Retinal pigment epithelial cell (primary cell): ENCODE results near the gene PCDHGB5.
A peak's percentile ranks its signal among the peaks of the same experiment; 100 is the strongest.

Experiments
- DNase-seq: peaks from one replicate; pipeline ENCODE4 v3.0.0-alpha.2; 2010; ENCODE audit warnings: low read depth
- H3K4me3 ChIP-seq: 2 replicates; pipeline ENCODE4 v1.5.1; 2011; ENCODE audit warnings: mild to moderate bottlenecking, low read length, control low read depth, moderate library complexity
- TF ChIP-seq, protein P1 (sequence below): conservative IDR thresholded peaks from 2 replicates; pipeline ENCODE4 v1.5.1; 2011; ENCODE audit warnings: low read depth, low read length, control low read depth, inconsistent platforms

The PCDHGB5 gene

DNA sequence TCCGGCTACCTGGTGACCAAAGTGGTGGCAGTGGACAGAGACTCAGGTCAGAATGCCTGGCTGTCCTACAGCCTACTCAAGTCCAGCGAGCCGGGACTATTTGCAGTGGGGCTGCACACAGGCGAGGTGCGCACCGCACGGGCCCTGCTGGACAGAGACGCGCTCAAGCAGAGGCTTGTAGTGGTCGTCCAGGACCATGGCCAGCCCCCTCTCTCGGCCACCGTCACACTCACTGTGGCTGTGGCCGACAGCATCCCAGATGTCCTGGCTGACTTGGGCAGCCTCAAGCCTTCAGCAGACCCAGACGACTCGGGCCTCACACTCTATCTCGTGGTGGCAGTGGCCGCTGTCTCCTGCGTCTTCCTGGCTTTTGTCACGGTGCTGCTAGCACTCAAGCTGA is 40.8 kb upstream of the PCDHGB5 start:
- no peak overlapping the region for H3K4me3 ChIP-seq
- DNase-seq = no peak
- TF ChIP-seq, protein P1, sequence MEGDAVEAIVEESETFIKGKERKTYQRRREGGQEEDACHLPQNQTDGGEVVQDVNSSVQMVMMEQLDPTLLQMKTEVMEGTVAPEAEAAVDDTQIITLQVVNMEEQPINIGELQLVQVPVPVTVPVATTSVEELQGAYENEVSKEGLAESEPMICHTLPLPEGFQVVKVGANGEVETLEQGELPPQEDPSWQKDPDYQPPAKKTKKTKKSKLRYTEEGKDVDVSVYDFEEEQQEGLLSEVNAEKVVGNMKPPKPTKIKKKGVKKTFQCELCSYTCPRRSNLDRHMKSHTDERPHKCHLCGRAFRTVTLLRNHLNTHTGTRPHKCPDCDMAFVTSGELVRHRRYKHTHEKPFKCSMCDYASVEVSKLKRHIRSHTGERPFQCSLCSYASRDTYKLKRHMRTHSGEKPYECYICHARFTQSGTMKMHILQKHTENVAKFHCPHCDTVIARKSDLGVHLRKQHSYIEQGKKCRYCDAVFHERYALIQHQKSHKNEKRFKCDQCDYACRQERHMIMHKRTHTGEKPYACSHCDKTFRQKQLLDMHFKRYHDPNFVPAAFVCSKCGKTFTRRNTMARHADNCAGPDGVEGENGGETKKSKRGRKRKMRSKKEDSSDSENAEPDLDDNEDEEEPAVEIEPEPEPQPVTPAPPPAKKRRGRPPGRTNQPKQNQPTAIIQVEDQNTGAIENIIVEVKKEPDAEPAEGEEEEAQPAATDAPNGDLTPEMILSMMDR = no peak

DNA sequence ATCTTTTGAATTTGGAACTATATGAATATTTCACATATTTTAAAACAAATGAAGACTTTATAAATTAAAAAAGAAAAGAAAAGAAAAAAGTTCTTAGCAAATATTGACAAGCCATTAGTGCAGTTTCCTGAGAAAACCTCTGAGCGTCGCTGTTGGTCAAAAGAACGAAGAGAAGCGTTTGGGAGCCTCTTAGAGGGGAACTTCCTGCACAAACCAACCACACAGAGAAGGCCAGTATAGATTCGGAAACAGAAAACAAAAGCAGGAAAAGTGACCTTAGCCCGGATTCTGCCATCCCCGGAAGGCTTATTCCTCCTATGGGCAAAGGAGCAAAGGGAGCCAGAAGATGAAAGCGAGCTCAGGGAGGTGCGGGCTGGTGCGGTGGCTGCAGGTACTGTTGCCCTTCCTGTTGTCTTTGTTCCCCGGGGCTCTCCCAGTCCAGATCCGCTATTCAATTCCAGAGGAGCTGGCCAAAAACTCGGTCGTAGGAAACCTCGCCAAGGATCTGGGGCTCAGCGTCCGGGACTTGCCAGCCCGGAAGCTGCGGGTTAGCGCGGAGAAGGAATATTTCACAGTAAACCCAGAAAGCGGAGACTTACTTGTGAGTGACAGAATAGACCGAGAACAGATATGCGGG is 37.8 kb upstream of the PCDHGB5 start, which contains the start of gene PCDHGB2:
TSS of gene PCDHGB2 (plus strand) at position 205 of the 637 bp plus-strand sequence. CDS start at position 347, 142 bp downstream.
- DNase-seq = no peak
- peak within 1 kb of the TSS; percentile 22 for H3K4me3 ChIP-seq
- TF ChIP-seq, protein P1 = peak; percentile 22

DNA sequence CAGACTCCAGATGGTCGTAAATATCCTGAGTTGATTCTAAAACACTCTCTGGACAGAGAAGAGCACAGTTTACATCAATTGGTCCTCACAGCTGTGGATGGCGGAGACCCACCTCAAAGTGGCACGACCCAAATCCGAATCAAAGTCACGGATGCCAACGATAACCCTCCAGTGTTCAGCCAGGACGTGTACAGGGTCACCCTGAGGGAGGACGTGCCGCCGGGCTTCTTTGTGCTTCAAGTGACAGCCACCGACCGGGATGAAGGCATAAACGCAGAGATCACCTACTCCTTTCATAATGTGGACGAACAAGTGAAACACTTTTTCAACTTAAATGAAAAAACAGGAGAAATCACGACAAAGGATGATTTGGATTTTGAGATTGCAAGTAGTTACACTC is 37.1 kb upstream of the PCDHGB5 start:
- TF ChIP-seq, protein P1 = no peak
- no peak for DNase-seq
- no peak overlapping the region for H3K4me3 ChIP-seq

DNA sequence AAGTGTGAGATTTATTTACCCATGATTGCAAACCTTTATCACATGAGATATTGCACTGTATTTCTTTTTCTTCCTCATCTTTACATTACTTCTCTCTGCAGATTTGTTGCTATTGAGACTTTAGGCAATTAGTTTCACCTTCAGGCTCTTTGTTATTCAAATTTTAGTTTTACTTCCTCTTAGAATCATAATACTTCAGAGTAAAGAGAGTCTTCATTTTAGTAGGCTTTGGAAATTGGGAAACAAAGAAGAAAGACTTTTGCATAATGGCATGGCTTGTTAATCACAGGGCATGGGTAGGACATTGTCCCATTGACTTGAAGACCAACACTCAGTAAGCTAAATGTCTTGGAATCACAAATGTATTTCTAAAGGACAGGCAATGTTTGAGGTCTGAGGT is 35.0 kb upstream of the PCDHGB5 start:
- TF ChIP-seq, protein P1 = no peak
- no peak overlapping the region for H3K4me3 ChIP-seq
- no peak for DNase-seq

DNA sequence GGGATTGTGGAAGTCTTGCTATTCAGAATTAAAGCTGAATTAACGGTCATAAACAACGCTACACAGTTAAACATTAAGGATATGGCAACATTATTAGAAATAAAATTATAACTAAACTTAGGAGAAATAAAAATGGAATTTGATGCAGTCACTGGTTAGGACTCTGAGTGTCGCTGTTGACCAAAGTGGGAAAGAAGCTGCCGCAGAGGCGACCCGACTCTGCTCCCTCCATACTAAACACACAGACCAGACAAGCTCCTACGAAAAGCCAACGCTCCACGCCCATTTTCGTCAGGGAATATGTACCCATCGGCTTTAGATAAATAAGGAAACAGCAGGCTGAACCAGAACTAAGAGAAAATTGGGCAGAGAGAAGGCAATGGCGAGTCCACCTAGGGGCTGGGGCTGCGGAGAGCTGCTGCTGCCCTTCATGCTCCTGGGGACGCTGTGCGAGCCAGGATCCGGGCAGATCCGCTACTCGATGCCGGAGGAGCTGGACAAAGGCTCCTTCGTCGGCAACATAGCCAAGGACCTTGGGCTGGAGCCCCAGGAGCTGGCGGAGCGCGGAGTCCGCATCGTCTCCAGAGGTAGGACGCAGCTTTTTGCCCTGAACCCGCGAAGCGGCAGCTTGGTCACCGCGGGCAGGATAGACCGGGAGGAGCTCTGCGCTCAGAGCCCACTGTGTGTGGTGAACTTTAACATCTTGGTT is 33.6 kb upstream of the PCDHGB5 start, which contains the start of gene PCDHGA5:
TSS of gene PCDHGA5 (plus strand) at position 211 of the 709 bp plus-strand sequence. CDS start at position 380, 169 bp downstream.
- H3K4me3 ChIP-seq = no peak within 1 kb of the TSS
- TF ChIP-seq, protein P1 = no peak
- DNase-seq = no peak

DNA sequence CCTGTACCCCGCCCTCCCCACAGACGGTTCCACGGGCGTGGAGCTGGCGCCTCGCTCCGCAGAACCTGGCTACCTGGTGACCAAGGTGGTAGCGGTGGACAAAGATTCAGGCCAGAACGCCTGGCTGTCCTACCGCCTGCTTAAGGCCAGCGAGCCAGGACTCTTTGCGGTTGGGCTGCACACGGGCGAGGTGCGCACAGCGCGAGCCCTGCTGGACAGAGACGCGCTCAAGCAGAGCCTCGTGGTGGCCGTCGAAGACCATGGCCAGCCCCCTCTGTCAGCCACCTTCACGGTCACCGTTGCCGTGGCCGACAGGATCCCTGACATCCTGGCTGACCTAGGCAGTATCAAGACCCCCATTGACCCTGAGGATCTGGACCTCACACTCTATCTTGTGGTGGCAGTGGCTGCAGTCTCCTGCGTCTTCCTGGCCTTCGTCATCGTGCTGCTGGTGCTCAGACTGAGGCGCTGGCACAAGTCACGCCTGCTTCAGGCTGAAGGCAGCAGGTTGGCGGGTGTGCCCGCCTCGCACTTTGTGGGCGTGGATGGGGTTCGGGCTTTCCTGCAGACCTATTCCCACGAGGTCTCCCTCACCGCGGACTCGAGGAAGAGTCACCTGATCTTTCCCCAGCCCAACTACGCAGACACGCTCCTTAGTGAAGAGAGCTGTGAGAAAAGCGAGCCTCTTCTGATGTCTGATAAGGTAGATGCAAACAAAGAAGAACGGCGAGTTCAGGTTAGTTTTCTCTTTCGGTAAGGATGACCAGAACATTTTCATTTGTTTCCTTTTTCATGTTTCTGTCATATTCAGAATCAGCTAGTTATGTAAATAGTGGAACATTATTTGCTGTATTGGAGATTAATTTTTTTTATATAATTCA is 31.5 kb upstream of the PCDHGB5 start:
- DNase-seq = no peak
- TF ChIP-seq, protein P1 = no peak
- H3K4me3 ChIP-seq = no peak overlapping the region
